Uterus (tissue), 2 donors: ENCODE measurements around the gene DENND2D.

Source experiments
- CTCF ChIP-seq, 4 experiments: fragments of 200-600 bp in 2 of 4; fragments of 450-650 bp in 2 of 4; sonication (generic) in 2 of 4; IDR thresholded peaks; one replicate each; pipeline ENCODE4 v1.5.1; 2016 to 2019; ENCODE audit warnings: antibody characterized with exemption in 4 of 4, mild to moderate bottlenecking in 2 of 4, moderate library complexity in 1 of 4
- POLR2A ChIP-seq, 2 donors: fragments of 450-650 bp; IDR thresholded peaks; one replicate each; pipeline ENCODE4 v1.6.1; 2016; ENCODE audit warnings: antibody characterized with exemption in 2 of 2, mild to moderate bottlenecking in 1 of 2, moderate library complexity in 1 of 2

GRCh38 chr1:111140680-111140967, 59.8 kb downstream of the DENND2D start:
- TF ChIP-seq CTCF (IDR thresholded peaks at IDR 0.05) (no peak), POLR2A (IDR thresholded peaks at IDR 0.05) (no peak)
